Measurements from ENCODE around the gene COPS9. TPM values are rescaled to one million over a fixed set of nuclear protein-coding genes. Genes with fewer than 3 reads are reported as not detected.

Gene COPS9
- total RNA-seq, 1 experiment from 2014 or later: 107 TPM

GRCh38 chr2:240111253-240111652, 24.9 kb downstream of the COPS9 start:
- no peak for DNase-seq (ENCODE audit: low read depth)

GRCh38 chr2:240109386-240109785, 26.7 kb downstream of the COPS9 start:
- no peak for DNase-seq (ENCODE audit: low read depth)

- DNase-seq (ENCODE audit: low read depth): no peak
Observed at GRCh38 chr2:240107477-240107796, 28.7 kb downstream of the COPS9 start.

GRCh38 chr2:240106765-240107476, 29.2 kb downstream of the COPS9 start:
- DNase-seq (ENCODE audit: low read depth): no peak

GRCh38 chr2:240105982-240106381, 30.1 kb downstream of the COPS9 start:
- DNase-seq (ENCODE audit: low read depth): no peak

GRCh38 chr2:240103136-240103535, 33.0 kb downstream of the COPS9 start:
- no peak for DNase-seq (ENCODE audit: low read depth)

- no peak for DNase-seq (ENCODE audit: low read depth)
Observed at GRCh38 chr2:240098349-240098748, 37.8 kb downstream of the COPS9 start.

GRCh38 chr2:240095556-240096523, 40.3 kb downstream of the COPS9 start:
- no peak for DNase-seq (ENCODE audit: low read depth)

GRCh38 chr2:240089306-240089705, 46.8 kb downstream of the COPS9 start:
- DNase-seq (ENCODE audit: low read depth): no peak

- no peak for DNase-seq (ENCODE audit: low read depth)
Observed at GRCh38 chr2:240086563-240086962, 49.5 kb downstream of the COPS9 start.

Other genes with a start within 250 kb of the COPS9 start
- 92.0 and 92.8 TPM in 2 replicates for gene NDUFA10, start 111.0 kb downstream of the COPS9 start, total RNA-seq (2014; rRNA removed; shearing (Covaris generic))
- not detected in 2 replicates for gene OR6B2, start 105.9 kb downstream of the COPS9 start, total RNA-seq (2014; rRNA removed; shearing (Covaris generic))
- gene OR6B3, start 82.8 kb downstream of the COPS9 start, total RNA-seq (2014; rRNA removed; shearing (Covaris generic)): not detected in 2 replicates
- gene OTOS, start 4.4 kb upstream of the COPS9 start, total RNA-seq (2014; rRNA removed; shearing (Covaris generic)): not detected in 2 replicates